GM12878 (cell line): ENCODE results near the gene GRIA4. TPM values are rescaled to one million over a fixed set of nuclear protein-coding genes. Genes with fewer than 3 reads are reported as not detected.

ENCODE experiments used
- ATAC-seq: fragments of 200-7000 bp; cut with Tn5 transposase; 3 replicates; pipeline ENCODE4 v1.9.1; 2020; ENCODE audit warnings: mild to moderate bottlenecking, moderate library complexity
- BruUV-seq: library from RNA; stranded (reverse); fragments of 400-500 nt; replicated peaks from 2 replicates; lab custom pipeline; 2021; lab: Mats Ljungman, UMichigan
- CTCF ChIA-PET: fragments of 300-600 bp; sonication (Branson Sonifier 250); formaldehyde crosslinking; extraction: SDS; loops from one replicate; lab custom pipeline; 2021; ENCODE audit warnings: inconsistent platforms; lab: Yijun Ruan, JAX
- POLR2A ChIA-PET: fragments of 350-600 bp; formaldehyde crosslinking; extraction: SDS; loops from one replicate; lab custom pipeline; 2021; ENCODE audit warnings: inconsistent platforms; lab: Charles Lee
- RAD21 ChIA-PET: fragments of 300-600 bp; sonication (Branson Sonifier 250); formaldehyde crosslinking; loops from one replicate; lab custom pipeline; 2023; ENCODE audit warnings: antibody characterized with exemption; ENCODE audit not compliant: unreplicated experiment; lab: Charles Lee
- SMC1A ChIA-PET: fragments of 300-600 bp; sonication (Branson Sonifier 250); formaldehyde crosslinking; loops from one replicate; lab custom pipeline; 2023; ENCODE audit not compliant: unreplicated experiment, uncharacterized antibody; lab: Charles Lee
- DNase-seq: peaks from one replicate; pipeline ENCODE4 v3.0.0-alpha.2; 2011; ENCODE audit warnings: low read depth, low spot score
- FAIRE-seq: peaks from 3 replicates; lab custom pipeline; 2011; peaks lifted over from hg19 to GRCh38; lab: Jason Lieb, UNC
- H2AFZ ChIP-seq: 2 replicates; pipeline ENCODE4 v1.6.0; 2011; ENCODE audit warnings: low read depth, low read length, control low read depth; ENCODE audit not compliant: control insufficient read depth
- H3K27ac ChIP-seq: 2 replicates; pipeline ENCODE4 v1.5.1; 2011; ENCODE audit warnings: control low read depth; ENCODE audit not compliant: control insufficient read depth, insufficient read depth
- H3K27me3 ChIP-seq, 2 experiments: replicated peaks in 1 of 2; 2 replicates each; pipeline versions ENCODE4 v1.6.0 to v1.6.1; 2011; ENCODE audit warnings: low read length in 1 of 2; ENCODE audit not compliant: control insufficient read depth in 2 of 2, insufficient read depth in 2 of 2
- H3K36me3 ChIP-seq, 2 experiments: 2 replicates each; pipeline ENCODE4 v1.5.1; 2011; ENCODE audit warnings: low read length in 1 of 2; ENCODE audit not compliant: control insufficient read depth in 2 of 2, insufficient read depth in 2 of 2
- H3K4me1 ChIP-seq: 2 replicates; pipeline ENCODE4 v1.6.1; 2011; ENCODE audit warnings: mild to moderate bottlenecking, low read length, moderate library complexity, mixed read lengths; ENCODE audit not compliant: control insufficient read depth, insufficient read depth
- H3K4me2 ChIP-seq: 2 replicates; pipeline ENCODE4 v1.6.0; 2011; ENCODE audit warnings: control low read depth; ENCODE audit not compliant: control insufficient read depth, insufficient read depth
- H3K4me3 ChIP-seq: fragments of 200-600 bp; sonication (generic); 2 replicates; pipeline ENCODE4 v1.5.1; 2016
- H3K79me2 ChIP-seq: 2 replicates; pipeline ENCODE4 v1.6.0; 2011; ENCODE audit warnings: low read length; ENCODE audit not compliant: control insufficient read depth, insufficient read depth
- H3K9ac ChIP-seq: 2 replicates; pipeline ENCODE4 v1.8.0; 2011; ENCODE audit warnings: low read length, control low read depth, mixed read lengths; ENCODE audit not compliant: control insufficient read depth, insufficient read depth
- H3K9me3 ChIP-seq: replicated peaks from 3 replicates; pipeline ENCODE4 v1.5.1; 2011; ENCODE audit warnings: mild to moderate bottlenecking, low read length; ENCODE audit not compliant: control insufficient read depth, insufficient read depth
- H4K20me1 ChIP-seq: 2 replicates; pipeline ENCODE4 v1.6.0; 2011; ENCODE audit not compliant: control insufficient read depth, insufficient read depth
- BCL11A ChIP-seq: IDR thresholded peaks from 2 replicates; pipeline ENCODE4 v1.6.1; 2011; ENCODE audit warnings: low read depth, low read length
- IRF3 ChIP-seq: fragments of 450-650 bp; IDR thresholded peaks from 2 replicates; pipeline ENCODE4 v1.6.1; 2014; ENCODE audit warnings: mild to moderate bottlenecking
- MTA2 ChIP-seq: fragments of 450-650 bp; IDR thresholded peaks from 2 replicates; pipeline ENCODE4 v1.6.1; 2016; ENCODE audit warnings: low read depth, mild to moderate bottlenecking, moderate library complexity
- NFXL1 ChIP-seq: fragments of 450-650 bp; IDR thresholded peaks from 2 replicates; pipeline ENCODE4 v1.6.1; 2017; ENCODE audit warnings: antibody characterized with exemption, mild to moderate bottlenecking, borderline replicate concordance
- SIX5 ChIP-seq: IDR thresholded peaks from 2 replicates; pipeline ENCODE4 v1.6.1; 2011; ENCODE audit warnings: mild to moderate bottlenecking, low read depth, low read length, moderate library complexity; ENCODE audit not compliant: severe bottlenecking
- SMAD1 ChIP-seq: fragments of 450-650 bp; IDR thresholded peaks from 2 replicates; pipeline ENCODE4 v1.6.1; 2018; ENCODE audit warnings: mild to moderate bottlenecking, low read depth; ENCODE audit not compliant: partially characterized antibody
- SMAD5 ChIP-seq: IDR thresholded peaks from 2 replicates; pipeline ENCODE4 v1.6.1; 2016; ENCODE audit warnings: antibody characterized with exemption, low read depth
- ZNF622 ChIP-seq: fragments of 450-650 bp; IDR thresholded peaks from 2 replicates; pipeline ENCODE4 v1.6.1; 2017; ENCODE audit warnings: mild to moderate bottlenecking, inconsistent platforms
- WGBS: methylation state at CpG from one replicate; pipeline ENCODE4 v1.1.6; 2016; ENCODE audit warnings: low lambda C conversion rate; ENCODE audit not compliant: insufficient replicate concordance, insufficient coverage; ENCODE audit errors: missing lambda C conversion rate; 5-methylcytosine and 5-hydroxymethylcytosine counted together
- in situ Hi-C: fragments of 300-500 bp; cut with MboI; formaldehyde crosslinking; loops from 9 replicates; pipeline ENCODE4 v1.14.3; 2018; ENCODE audit warnings: mixed read lengths
- intact Hi-C: fragments of 100-400 bp; cut with micrococcal nuclease; formaldehyde crosslinking; loops from one replicate; pipeline ENCODE4 v1.14.2; 2022; ENCODE audit not compliant: unreplicated experiment
- polyA plus RNA-seq, 11 experiments: library from polyadenylated mRNA; depleted of rRNA in 4 of 11; unstranded in 6 of 11; stranded (reverse) in 5 of 11; fragments of >200 nt; fragmentation: Nextera tagmentation in 4 of 11; fragmentation: Illumina TruSeq in 1 of 11; extraction: Ambion mirVana in 4 of 11; extraction: Trizol in 1 of 11; gene quantifications; 1 replicate in 1 of 11; 2 replicates in 10 of 11; pipeline versions ENCODE4 v1.2.1 to v1.2.3, GENCODE V29; 2011 to 2016; ENCODE audit warnings: inconsistent platforms in 2 of 11, missing spikeins in 2 of 11, low read depth in 1 of 11
- total RNA-seq, 4 experiments: library from RNA; depleted of rRNA in 3 of 4; stranded (reverse); fragments of >200 nt in 3 of 4; fragmentation: Illumina TruSeq in 1 of 4; extraction: Trizol in 1 of 4; gene quantifications; 2 replicates each; pipeline versions ENCODE4 v1.2.1 to v1.2.3, GENCODE V29; 2013 to 2021

GRIA4 gene
- total and polyA plus RNA-seq, 10 of the 15 experiments (the other 5 are each of a cell fraction or from before 2014, with no cell fraction given), result 0.04 TPM; not detected in 9

DNA sequence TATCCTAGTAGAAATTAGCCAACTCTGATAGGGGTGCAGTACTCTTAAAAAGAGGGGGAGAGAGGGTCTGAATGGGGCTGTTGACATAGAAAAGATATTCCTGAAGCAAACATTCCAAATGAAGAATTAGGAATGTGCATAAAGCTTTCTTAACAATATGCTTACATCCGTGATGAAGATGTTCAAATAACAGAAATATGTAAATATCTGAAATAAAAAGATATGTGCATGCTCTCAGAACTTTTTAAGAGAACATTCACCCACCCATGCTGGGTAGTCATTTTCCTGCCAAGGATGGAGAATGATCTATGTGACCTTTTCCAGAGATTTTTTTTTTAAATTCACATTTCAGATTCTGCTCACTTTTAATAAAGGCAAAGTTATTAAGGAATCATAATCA lies 80.6 kb downstream of the GRIA4 start (continued):
- no peak for TF ChIP-seq NFXL1
- TF ChIP-seq ZNF622, result no peak
- no peak for TF ChIP-seq MTA2
- TF ChIP-seq SIX5, result no peak
- no peak for TF ChIP-seq IRF3
- TF ChIP-seq BCL11A, result no peak
- TF ChIP-seq SMAD1, result no peak

DNA sequence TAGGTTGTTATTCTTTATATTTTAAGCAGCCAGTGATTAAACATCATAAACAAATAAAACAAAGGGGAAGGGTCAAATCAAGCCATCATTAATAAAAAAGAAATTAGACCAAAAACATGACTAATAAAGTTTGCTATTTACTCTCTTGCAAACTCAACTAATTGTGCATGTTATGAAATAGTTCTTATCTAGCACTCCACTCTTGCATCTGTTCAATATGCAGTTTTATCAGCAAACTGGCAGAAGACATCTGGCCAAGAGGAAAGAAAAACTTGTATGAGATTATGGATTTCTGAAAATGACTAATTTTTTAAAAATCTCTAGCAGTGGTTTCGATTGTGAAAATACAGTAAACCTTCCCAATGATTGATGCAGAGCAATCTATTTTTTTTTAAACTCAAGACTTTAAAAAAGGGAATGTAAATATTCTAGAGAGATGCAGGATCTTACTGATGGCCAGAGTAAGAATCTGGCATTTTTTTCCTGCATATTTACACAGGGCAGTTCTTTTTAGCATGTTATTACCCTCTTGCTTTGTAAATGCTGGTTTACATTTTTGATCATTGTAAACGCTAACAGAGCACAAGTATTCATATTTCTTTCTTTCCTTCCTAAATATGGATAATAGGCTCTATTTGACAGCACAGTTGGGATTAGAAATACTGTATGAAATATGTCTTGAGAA lies 83.3 kb downstream of the GRIA4 start:
- no peak overlapping the region for H3K9ac ChIP-seq
- H3K4me1 ChIP-seq, result no peaks in the 10 kb centered on the region
- POLR2A ChIA-PET, result no interaction called here
- no TSS peak for BruUV-seq
- SMC1A ChIA-PET, result no interaction called here
- FAIRE-seq, result no peak
- DNase-seq, result no peak
- no peak overlapping the region for H3K4me2 ChIP-seq
- ATAC-seq, result no peak
- H3K79me2 ChIP-seq, result no peaks in the 10 kb centered on the region
- H3K27ac ChIP-seq, result no peak overlapping the region
- H3K4me3 ChIP-seq, result no peak overlapping the region
- TF ChIP-seq SMAD5, result no peak
- no peaks in the 10 kb centered on the region for H3K36me3 ChIP-seq
- no peaks in the 10 kb centered on the region for H3K9me3 ChIP-seq
- in situ Hi-C loops, result no loop called here
- CTCF ChIA-PET, result no interaction called here
- WGBS, result 21% methylated on average over 2 of the region's 2 CpGs
- intact Hi-C loops, result no loop called here
- no peaks in the 10 kb centered on the region for H4K20me1 ChIP-seq
- H3K27me3 ChIP-seq, result no peaks in the 10 kb centered on the region
- no peak overlapping the region for H2AFZ ChIP-seq
- RAD21 ChIA-PET, result no interaction called here
